ENCODE measurements around the gene DHX9. TPM values are rescaled to one million over a fixed set of nuclear protein-coding genes. Genes with fewer than 3 reads are reported as not detected.
A peak's percentile ranks its signal among the peaks of the same experiment; 100 is the strongest.

Gene DHX9
- 100 to 1,000 TPM in 1 of 4 donors, 10 to 100 TPM in 3; 50.5 to 110 (median 81.2) TPM for total RNA-seq

DNA sequence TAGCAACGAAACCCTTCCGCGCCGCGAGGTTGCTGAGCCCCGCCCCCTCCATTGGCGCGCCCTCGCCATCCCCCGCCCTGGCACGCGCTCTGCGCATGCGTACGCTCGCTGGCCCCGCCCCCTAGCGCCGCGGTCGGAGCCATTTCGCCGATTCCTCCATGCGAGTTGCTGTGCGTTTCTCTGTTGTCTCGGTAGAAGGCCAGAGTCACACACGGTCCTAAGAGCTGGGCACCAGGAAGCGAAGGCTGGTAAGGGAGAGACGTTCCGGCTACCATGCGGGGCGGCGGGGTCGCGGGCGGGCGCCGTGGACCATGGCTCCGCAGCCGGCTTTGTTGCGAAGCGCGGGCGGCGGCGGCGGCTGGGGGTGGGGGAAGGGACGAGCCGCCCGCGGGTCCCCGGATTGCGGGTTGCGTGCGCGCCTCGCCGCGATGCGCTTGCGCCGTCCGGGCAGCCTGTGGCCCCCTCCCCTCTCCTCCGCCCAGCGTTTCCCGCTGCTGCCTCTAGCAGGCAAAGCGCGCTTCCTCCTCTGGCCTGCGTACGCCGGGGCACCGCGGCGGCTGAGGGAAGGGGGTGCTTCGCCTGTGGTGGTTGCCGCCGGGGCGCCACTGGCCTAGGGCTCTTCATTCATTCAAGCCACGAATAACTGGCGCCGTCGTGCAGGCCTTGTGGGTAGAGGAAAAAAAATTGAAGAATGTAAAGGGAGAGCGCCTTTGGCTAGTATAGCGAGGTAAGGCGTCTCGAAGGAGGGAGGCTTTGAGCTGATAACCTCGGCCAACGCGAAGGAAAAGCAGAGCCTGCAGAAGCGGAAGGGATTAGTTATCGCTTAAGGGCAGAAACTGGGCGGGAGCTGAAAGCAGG, at the start of gene DHX9:
Gene DHX9 (plus strand): TSS at position 139 of the 858 bp plus-strand sequence. CDS start 3,220 bp downstream, outside the sequence.
- Histone ChIP-seq H3K4me3 (peak within 1 kb of the TSS; percentile 76 to 98 (median 84)), H3K27me3 (no peaks in the 10 kb centered on the region), H3K36me3 (peaks cover 0 to 21% (median 0%) of the 10 kb centered on the region in 3 donors), H3K9me3 (no peaks in the 10 kb centered on the region), H3K4me1 (peaks cover 0 to 54% (median 22%) of the 10 kb centered on the region in 3 donors), H3K27ac (peak within 1 kb of the TSS; percentile 94 to 98 (median 97))
- DNase-seq: peak; percentile 56
- WGBS, 2 donors: 0 to 2% methylated on average over 9 to 25 of the region's 92 CpGs
- intact Hi-C loops (cut with DNase I): no loop called here
- peak in 3 of 4 donors; percentile 63 to 92 (median 69) for TF ChIP-seq POLR2A (IDR thresholded peaks at IDR 0.05)
- TF ChIP-seq, protein P1, sequence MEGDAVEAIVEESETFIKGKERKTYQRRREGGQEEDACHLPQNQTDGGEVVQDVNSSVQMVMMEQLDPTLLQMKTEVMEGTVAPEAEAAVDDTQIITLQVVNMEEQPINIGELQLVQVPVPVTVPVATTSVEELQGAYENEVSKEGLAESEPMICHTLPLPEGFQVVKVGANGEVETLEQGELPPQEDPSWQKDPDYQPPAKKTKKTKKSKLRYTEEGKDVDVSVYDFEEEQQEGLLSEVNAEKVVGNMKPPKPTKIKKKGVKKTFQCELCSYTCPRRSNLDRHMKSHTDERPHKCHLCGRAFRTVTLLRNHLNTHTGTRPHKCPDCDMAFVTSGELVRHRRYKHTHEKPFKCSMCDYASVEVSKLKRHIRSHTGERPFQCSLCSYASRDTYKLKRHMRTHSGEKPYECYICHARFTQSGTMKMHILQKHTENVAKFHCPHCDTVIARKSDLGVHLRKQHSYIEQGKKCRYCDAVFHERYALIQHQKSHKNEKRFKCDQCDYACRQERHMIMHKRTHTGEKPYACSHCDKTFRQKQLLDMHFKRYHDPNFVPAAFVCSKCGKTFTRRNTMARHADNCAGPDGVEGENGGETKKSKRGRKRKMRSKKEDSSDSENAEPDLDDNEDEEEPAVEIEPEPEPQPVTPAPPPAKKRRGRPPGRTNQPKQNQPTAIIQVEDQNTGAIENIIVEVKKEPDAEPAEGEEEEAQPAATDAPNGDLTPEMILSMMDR (IDR thresholded peaks at IDR 0.05): no peak

DNA sequence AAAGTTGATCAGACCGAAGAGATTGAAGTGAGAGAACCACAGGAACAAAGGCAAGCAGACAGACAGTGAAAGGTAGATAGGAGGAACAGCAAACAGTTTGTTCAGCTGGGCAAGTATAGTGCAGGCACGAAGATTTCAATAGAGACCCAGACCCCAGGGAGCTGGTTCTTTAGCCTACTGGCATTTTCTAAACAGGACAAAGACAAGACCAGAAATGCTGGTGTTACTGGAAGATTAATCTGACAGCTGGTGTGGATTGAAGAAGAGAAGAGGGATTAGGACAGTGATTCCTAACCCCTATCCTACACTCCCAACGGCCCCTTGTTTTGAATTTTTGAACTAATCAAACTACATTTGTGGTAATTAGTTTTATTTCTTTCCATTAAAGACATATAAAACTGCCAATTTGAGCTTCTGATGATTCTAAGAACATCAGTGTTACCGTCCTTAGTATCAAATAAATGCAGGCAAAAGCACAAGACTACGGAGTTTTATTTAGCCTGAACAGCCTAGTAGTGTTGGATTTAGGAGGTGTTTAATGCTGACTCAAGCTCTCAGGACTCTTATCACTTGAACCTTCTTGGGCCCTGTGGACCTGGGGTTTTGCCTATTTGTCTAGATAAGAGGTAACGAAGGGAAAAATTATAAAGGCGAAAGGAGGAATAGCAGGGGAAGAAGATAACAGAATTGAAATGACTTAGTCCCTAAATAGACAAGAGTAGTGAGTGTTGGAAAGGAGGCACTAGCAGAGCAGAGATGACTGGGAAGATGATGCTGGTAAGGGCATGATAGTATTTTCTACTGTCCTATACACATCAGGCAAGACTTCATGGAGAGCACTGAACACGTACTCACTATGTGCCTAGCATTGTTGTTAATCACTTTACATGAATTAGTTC, 47.6 kb upstream of the DHX9 start:
- 86 to 90% methylated on average over 8 of the region's 8 CpGs for WGBS, 2 donors
- intact Hi-C loops (cut with DNase I): no loop called here

DNA sequence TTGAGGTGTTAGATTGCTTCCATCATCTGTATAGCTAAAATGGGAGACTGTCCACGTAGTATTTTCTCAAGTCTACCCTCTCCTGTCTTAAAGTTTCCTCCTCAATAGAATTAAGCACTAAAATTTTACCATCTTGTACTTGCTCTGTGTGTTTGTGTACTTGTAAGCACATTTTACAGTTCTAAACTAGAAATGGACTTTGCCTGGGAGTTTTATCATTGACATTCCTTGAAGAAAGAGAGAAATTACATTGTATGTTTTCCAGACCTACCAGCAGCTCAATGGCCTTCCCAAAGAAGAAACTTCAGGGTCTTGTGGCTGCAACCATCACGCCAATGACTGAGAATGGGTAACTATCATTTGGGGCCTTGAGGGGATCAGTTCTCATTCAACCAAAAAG, 45.1 kb upstream of the DHX9 start:
- H3K4me1 ChIP-seq: peaks cover 3 to 48% (median 23%) of the 10 kb centered on the region in 3 donors
- H3K27me3 ChIP-seq: no peaks in the 10 kb centered on the region
- H3K9me3 ChIP-seq: no peaks in the 10 kb centered on the region
- H3K27ac ChIP-seq: peak overlapping the region in 1 of 4 donors; percentile 7
- no peak overlapping the region for H3K4me3 ChIP-seq
- 90 to 94% methylated on average over 2 of the region's 2 CpGs for WGBS, 2 donors
- intact Hi-C loops (cut with DNase I): no loop called here
- no peak for TF ChIP-seq POLR2A (IDR thresholded peaks at IDR 0.05)
- TF ChIP-seq, protein P1 (IDR thresholded peaks at IDR 0.05): no peak
- H3K36me3 ChIP-seq: peaks cover 0 to 18% (median 0%) of the 10 kb centered on the region in 3 donors
- DNase-seq: no peak

More for the DNA sequence above, 47.6 kb upstream of the DHX9 start:
- H3K4me3 ChIP-seq: peak overlapping the region in 1 of 4 donors; percentile 18
- no peak overlapping the region for H3K27ac ChIP-seq
- H3K9me3 ChIP-seq: no peaks in the 10 kb centered on the region
- peaks cover 0 to 15% (median 0%) of the 10 kb centered on the region in 3 donors for H3K36me3 ChIP-seq
- TF ChIP-seq, protein P1 (IDR thresholded peaks at IDR 0.05): no peak
- no peak for TF ChIP-seq POLR2A (IDR thresholded peaks at IDR 0.05)
- peaks cover 3 to 51% (median 19%) of the 10 kb centered on the region in 3 donors for H3K4me1 ChIP-seq
- no peaks in the 10 kb centered on the region for H3K27me3 ChIP-seq
- no peak for DNase-seq

- no peaks in the 10 kb centered on the region for H3K9me3 ChIP-seq
- H3K27ac ChIP-seq: peak overlapping the region in 3 of 4 donors; percentile 7 to 57 (median 9)
- no peak overlapping the region for H3K4me3 ChIP-seq
- H3K36me3 ChIP-seq: peaks cover 0 to 18% (median 0%) of the 10 kb centered on the region in 3 donors
- no peaks in the 10 kb centered on the region for H3K27me3 ChIP-seq
- 60 to 82% methylated on average over 3 of the region's 3 CpGs for WGBS, 2 donors
- intact Hi-C loops (cut with DNase I): no loop called here
- TF ChIP-seq, protein P1 (IDR thresholded peaks at IDR 0.05): no peak
- TF ChIP-seq POLR2A (IDR thresholded peaks at IDR 0.05): no peak
- H3K4me1 ChIP-seq: peaks cover 3 to 47% (median 22%) of the 10 kb centered on the region in 3 donors
- DNase-seq: no peak
Observed at GRCh38 chr1:182794676-182795201, 44.4 kb upstream of the DHX9 start.
